A673 (cell line): Measurements from ENCODE around the gene FGD6.

Experiments
- EZH2 ChIP-seq: fragments of 200-600 bp; sonication (generic); IDR thresholded peaks from 2 replicates; pipeline ENCODE4 v1.6.1; 2017; ENCODE audit warnings: borderline replicate concordance, low read depth, mild to moderate bottlenecking, mixed read lengths, antibody characterized with exemption, low read length; ENCODE audit not compliant: poor library complexity, severe bottlenecking
- TF ChIP-seq, protein P1 (sequence below): fragments of 300-800, 200-600 bp; sonication (generic); conservative IDR thresholded peaks from 2 replicates; pipeline ENCODE4 v1.5.1; 2017; ENCODE audit warnings: low read depth, mild to moderate bottlenecking, antibody characterized with exemption, low read length, moderate library complexity, mixed read lengths

DNA sequence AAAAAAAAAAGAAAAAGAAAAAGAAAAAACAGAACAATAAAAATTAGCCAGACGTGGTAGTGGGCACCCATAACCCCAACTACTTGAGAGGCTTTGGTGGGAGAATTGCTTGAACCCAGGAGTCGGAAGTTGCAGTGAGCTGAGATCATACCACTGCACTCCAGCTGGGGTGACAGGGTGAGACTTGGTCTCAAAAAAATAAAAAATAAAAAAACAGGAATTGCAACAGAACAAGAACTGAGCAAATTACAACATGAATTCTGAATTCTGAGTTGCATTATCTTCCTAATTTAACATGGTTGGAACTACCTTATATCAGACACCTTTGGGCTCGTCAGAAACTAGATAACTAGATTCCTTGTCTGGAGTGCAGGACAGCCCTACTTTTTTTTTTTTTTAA is 90.5 kb downstream of the FGD6 start:
- TF ChIP-seq, protein P1, sequence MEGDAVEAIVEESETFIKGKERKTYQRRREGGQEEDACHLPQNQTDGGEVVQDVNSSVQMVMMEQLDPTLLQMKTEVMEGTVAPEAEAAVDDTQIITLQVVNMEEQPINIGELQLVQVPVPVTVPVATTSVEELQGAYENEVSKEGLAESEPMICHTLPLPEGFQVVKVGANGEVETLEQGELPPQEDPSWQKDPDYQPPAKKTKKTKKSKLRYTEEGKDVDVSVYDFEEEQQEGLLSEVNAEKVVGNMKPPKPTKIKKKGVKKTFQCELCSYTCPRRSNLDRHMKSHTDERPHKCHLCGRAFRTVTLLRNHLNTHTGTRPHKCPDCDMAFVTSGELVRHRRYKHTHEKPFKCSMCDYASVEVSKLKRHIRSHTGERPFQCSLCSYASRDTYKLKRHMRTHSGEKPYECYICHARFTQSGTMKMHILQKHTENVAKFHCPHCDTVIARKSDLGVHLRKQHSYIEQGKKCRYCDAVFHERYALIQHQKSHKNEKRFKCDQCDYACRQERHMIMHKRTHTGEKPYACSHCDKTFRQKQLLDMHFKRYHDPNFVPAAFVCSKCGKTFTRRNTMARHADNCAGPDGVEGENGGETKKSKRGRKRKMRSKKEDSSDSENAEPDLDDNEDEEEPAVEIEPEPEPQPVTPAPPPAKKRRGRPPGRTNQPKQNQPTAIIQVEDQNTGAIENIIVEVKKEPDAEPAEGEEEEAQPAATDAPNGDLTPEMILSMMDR = no peak
- TF ChIP-seq EZH2 = no peak
